ENCODE results near the gene SPIRE1. TPM values are rescaled to one million over a fixed set of nuclear protein-coding genes. Genes with fewer than 3 reads are reported as not detected.
A peak's percentile ranks its signal among the peaks of the same experiment; 100 is the strongest.

Gene SPIRE1
- total RNA-seq, 1 experiment from 2014 or later = 16.6 TPM

- no peak for DNase-seq
- Histone ChIP-seq H4K91ac (ENCODE audit: insufficient read length, low read depth, low read length) (no peak overlapping the region), H3K14ac (ENCODE audit: insufficient read depth, low read length) (no peak overlapping the region), H3K27ac (ENCODE audit: insufficient read length, low read depth, low read length) (no peak overlapping the region), H3K9ac (ENCODE audit: extremely low read depth, insufficient read length, low read length) (no peak overlapping the region), H2BK5ac (ENCODE audit: insufficient read length, low read length) (peak overlapping the region; percentile 72), H2BK12ac (ENCODE audit: insufficient read length, low read depth, low read length) (no peak overlapping the region), H4K8ac (replicated peaks; ENCODE audit: insufficient read length, low read depth, low read length) (no peak overlapping the region), H2BK15ac (ENCODE audit: low read depth, low read length) (no peak overlapping the region), H3K79me2 (ENCODE audit: insufficient read depth, low read length) (no peaks in the 10 kb centered on the region), H3K56ac (ENCODE audit: insufficient read length, low read depth, low read length) (no peak overlapping the region), H3K18ac (ENCODE audit: insufficient read length, low read depth, low read length) (no peak overlapping the region), H3K4me2 (ENCODE audit: insufficient read depth, insufficient read length, low read length) (no peak overlapping the region), H4K20me1 (ENCODE audit: control insufficient read depth, insufficient read depth, insufficient read length) (no peaks in the 10 kb centered on the region), H3K79me1 (ENCODE audit: insufficient read depth, low read depth, low read length, poor library complexity, severe bottlenecking) (peaks cover 5% of the 10 kb centered on the region), H3K23me2 (ENCODE audit: insufficient read length, low read depth, low read length, poor library complexity, severe bottlenecking) (no peaks in the 10 kb centered on the region), H2BK120ac (ENCODE audit: low read depth, low read length, poor library complexity, severe bottlenecking) (no peak overlapping the region), H3K4ac (ENCODE audit: low read depth, low read length) (no peak overlapping the region), H3T11ph (ENCODE audit: low read length) (no peak overlapping the region), H2AK5ac (ENCODE audit: insufficient read length, low read length) (no peak overlapping the region), H3K9me3 (ENCODE audit: control insufficient read depth, low read depth, low read length) (no peaks in the 10 kb centered on the region), H3K27me3 (ENCODE audit: insufficient read depth, low read length) (no peaks in the 10 kb centered on the region), H3K23ac (ENCODE audit: insufficient read length, low read depth, low read length) (no peak overlapping the region), H2BK20ac (ENCODE audit: low read depth, low read length, poor library complexity, severe bottlenecking) (no peak overlapping the region), H3K4me1 (ENCODE audit: insufficient read depth, low read length) (no peaks in the 10 kb centered on the region), H4K5ac (ENCODE audit: insufficient read length, low read depth, low read length) (no peak overlapping the region), H2AFZ (ENCODE audit: low read length) (no peak overlapping the region)
- no peaks in the 10 kb centered on the region for H3K36me3 Mint-ChIP-seq (ENCODE audit: insufficient read depth in 1 of 3, low read depth in 3 of 3)
- H3K27ac Mint-ChIP-seq = peak overlapping the region in 2 of 3 experiments; percentile 51 to 62; a peak in 3 of 7 replicates
- WGBS (ENCODE audit: extremely low coverage, insufficient read length, low lambda C conversion rate) = no CpG with 5 or more reads among the region's 4 CpGs
- peaks cover 11 to 16% of the 10 kb centered on the region in 2 experiments for H3K4me1 Mint-ChIP-seq
- H3K27me3 Mint-ChIP-seq (ENCODE audit: low read depth) = no peaks in the 10 kb centered on the region
- H3K4me3 Mint-ChIP-seq = no peak overlapping the region
- TF ChIP-seq CTCF (conservative IDR thresholded peaks at IDR 0.05) = no peak
- H3K9me3 Mint-ChIP-seq = no peaks in the 10 kb centered on the region; a peak in 1 of 5 replicates
These were observed 19.8 kb downstream of the SPIRE1 start for GRCh38 chr18:12637901-12638643.

Data from H9 (cell line).